Smooth muscle cell of the brain vasculature (primary cell): ENCODE measurements around the gene SMC4.
"Not testable (repeated sequence)": the region's sequence is repeated elsewhere in the genome, so short reads cannot be mapped to it uniquely, and the experiment has no call there.

Experiments
- DNase-seq: peaks from one replicate; pipeline ENCODE4 v3.0.0-alpha.2; 2012; ENCODE audit warnings: low read depth, low spot score

SMC4 gene

DNA sequence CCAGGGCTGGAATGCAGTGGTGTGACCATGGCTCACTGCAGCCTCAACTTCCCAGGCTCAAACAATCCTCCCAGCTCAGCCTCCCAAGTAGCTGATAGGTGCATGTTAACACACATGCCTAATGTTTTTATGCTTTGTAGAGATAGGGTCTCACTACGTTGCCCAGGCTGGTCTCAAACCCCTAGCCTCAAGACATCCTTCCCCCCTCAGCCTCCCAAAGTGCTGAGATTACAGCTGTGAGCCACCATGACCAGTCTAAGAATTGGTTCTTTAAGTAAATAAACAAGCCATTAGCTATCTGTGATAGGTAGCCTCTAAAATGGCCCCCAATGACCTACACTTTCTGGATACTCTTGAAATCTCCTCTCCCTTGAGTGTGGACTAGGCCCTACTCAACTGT lies 46.4 kb downstream of the SMC4 start:
- no peak for DNase-seq

- DNase-seq = no peak
These were observed 47.1 kb downstream of the SMC4 start for GRCh38 chr3:160446522-160447056.

DNA sequence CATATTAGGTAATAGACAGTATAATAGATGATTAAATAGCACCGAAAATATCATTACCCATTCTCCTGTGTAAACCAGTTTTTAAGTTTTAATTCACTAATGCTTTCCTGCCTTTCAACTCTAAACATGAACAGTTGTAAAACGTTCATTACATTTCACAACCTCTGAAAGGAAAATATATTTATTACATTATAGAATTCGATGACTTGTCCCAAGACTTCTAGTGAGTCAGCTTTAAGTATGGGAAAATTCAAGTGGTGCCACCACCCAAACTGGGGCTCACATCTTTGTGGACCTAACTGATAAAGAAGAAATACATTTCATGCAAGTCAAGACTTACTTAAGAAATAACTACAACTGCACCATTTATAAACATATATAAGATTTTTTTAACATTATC lies 48.1 kb downstream of the SMC4 start:
- DNase-seq = no peak

GRCh38 chr3:160448845-160449635 lies 49.6 kb downstream of the SMC4 start:
- no peak for DNase-seq

GRCh38 chr3:160449636-160450598 lies 50.5 kb downstream of the SMC4 start, which contains the start of gene TRIM59:
TRIM59 (minus strand) TSS chr3:160449786; CDS start chr3:160439183, 10,603 bp downstream.
- DNase-seq = peak; percentile 93

- no peak for DNase-seq
These were observed 51.4 kb downstream of the SMC4 start for GRCh38 chr3:160450846-160451245.

- DNase-seq = no peak
These were observed 52.2 kb downstream of the SMC4 start for GRCh38 chr3:160451602-160452001.

DNA sequence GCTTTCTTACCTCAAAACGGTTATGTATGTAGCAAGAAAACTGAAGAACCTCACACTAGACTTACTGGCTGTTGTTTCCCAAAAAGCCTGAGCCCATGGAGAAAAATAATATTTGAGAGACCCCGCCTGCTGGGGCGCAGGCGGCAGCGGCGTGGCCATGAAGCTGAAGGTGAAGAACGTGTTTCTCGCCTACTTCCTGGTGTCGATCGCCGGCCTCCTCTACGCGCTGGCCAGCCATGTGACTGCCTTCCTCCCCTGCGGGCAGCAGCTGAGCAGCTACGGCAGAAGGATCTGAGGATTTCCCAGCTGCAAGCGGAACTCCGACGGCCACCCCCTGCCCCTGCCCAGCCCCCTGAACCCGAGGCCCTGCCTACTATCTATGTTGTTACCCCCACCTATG lies 52.8 kb downstream of the SMC4 start:
- DNase-seq = not testable (repeated sequence)

DNA sequence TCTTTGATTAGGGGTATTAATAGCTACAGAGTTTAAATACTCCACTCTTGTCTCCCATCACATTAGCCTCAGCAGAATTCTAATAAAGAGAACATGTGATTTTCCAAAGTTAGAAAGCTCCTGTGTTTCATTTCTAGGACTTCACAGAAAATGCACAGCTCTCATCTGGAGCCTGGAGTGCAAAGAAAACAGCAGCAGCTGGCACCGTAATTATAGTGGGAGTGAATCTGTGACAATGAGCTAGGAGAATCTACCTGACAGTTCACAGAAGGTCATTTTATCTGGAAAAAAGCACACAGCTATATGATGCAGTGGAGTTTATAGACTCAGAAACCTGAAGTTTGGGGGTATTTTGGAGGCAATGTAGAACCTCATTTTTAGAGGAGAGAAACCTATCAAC lies 55.5 kb downstream of the SMC4 start:
- DNase-seq = no peak

GRCh38 chr3:160455846-160456245 lies 56.4 kb downstream of the SMC4 start:
- no peak for DNase-seq

DNA sequence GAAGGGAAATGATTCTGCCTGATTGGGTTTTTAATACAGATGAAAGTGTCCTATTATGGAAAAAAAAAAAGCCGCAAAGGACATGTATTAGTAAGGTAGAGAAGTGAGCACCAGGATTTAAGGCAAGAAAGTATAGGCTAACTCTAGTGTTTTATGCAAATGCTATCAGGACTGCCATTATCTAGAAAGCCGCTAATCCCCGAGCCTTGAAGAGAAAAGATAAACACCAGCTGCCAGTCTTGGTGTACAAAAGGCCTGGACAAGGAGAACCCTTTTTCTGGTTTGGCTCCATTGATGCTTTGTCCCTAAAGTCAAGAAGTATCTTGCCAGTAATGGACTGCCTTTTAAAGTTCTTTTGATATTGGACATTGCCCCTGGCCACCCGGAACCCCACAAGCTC lies 58.7 kb downstream of the SMC4 start:
- no peak for DNase-seq

- no peak for DNase-seq
These were observed 60.1 kb downstream of the SMC4 start for GRCh38 chr3:160459450-160459970.

GRCh38 chr3:160460033-160460432 lies 60.6 kb downstream of the SMC4 start:
- DNase-seq = no peak

GRCh38 chr3:160464321-160464720 lies 64.9 kb downstream of the SMC4 start:
- DNase-seq = no peak

- DNase-seq = no peak
These were observed 65.5 kb downstream of the SMC4 start for GRCh38 chr3:160464971-160465370.

- no peak for DNase-seq
These were observed 70.7 kb downstream of the SMC4 start for GRCh38 chr3:160470181-160470580.

GRCh38 chr3:160471892-160472291 lies 72.4 kb downstream of the SMC4 start:
- DNase-seq = no peak

- no peak for DNase-seq
These were observed 72.9 kb downstream of the SMC4 start for GRCh38 chr3:160472344-160472743.

DNA sequence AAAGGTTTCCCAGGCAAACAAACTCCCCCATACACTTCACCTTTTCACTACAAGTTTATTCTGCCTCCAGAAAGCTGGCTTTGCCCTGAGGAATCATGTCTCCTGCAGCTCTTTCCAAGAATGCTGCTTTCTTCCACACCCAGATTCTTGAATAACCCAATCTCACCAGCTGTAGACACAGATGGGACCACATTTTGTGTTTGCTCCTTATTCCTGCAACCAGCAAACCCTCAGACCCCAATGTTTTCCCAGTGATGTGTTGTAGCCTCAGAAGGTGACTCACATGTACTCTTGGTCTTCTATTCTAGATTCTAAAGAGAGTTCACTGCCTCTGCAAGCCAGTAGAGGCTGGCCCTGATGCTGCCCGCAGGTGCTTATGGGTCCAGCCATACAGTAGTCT lies 73.8 kb downstream of the SMC4 start:
- no peak for DNase-seq

GRCh38 chr3:160473978-160474377 lies 74.5 kb downstream of the SMC4 start:
- DNase-seq = peak; percentile 65

- DNase-seq = peak; percentile 59
These were observed 75.0 kb downstream of the SMC4 start for GRCh38 chr3:160474416-160474838.

GRCh38 chr3:160475153-160475552 lies 75.7 kb downstream of the SMC4 start:
- no peak for DNase-seq
